ENCODE data around the gene COQ2.

COQ2 gene

DNA sequence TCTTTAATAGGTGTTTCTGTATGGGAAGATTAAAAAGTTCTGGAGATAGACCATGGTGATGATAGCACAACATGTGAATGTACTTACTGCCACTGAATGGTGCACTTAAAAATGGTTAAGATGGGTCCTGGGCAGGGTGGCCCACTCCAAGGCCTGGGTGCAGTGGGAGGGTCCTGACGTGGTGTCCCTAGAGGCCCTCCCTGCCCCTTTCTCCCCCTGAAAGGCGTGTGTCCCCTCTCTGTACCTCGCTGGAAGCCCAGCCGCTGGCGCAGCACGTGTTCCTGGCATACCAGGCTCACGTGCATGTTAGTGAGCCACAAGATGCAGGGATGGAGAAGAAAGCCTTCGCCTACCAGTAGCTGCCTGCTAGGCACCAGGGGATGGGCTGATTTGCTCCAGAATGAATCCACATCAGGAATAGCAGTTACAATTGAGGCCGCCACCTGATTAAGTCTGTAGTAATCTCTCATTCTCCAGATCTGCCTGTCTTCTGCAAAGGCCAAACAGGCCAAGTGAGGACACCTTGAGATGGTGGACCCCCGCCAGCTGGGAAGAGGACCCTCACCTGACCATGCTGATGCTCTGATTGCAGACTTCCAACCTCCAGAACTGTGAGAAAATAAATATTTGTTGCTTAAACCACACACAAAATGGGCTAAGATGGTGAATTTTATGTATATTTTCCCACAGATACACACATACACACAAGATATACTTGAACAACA, 67.5 kb downstream of the COQ2 start:
- TF ChIP-seq, protein P1, sequence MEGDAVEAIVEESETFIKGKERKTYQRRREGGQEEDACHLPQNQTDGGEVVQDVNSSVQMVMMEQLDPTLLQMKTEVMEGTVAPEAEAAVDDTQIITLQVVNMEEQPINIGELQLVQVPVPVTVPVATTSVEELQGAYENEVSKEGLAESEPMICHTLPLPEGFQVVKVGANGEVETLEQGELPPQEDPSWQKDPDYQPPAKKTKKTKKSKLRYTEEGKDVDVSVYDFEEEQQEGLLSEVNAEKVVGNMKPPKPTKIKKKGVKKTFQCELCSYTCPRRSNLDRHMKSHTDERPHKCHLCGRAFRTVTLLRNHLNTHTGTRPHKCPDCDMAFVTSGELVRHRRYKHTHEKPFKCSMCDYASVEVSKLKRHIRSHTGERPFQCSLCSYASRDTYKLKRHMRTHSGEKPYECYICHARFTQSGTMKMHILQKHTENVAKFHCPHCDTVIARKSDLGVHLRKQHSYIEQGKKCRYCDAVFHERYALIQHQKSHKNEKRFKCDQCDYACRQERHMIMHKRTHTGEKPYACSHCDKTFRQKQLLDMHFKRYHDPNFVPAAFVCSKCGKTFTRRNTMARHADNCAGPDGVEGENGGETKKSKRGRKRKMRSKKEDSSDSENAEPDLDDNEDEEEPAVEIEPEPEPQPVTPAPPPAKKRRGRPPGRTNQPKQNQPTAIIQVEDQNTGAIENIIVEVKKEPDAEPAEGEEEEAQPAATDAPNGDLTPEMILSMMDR (conservative IDR thresholded peaks at IDR 0.05; ENCODE audit: low read depth, low read length) = no peak
- Histone ChIP-seq H3K27me3 (ENCODE audit: insufficient read depth, low read depth) (no peaks in the 10 kb centered on the region), H3K27ac (peak overlapping the region; percentile 62), H3K4me1 (ENCODE audit: low read depth, poor library complexity, severe bottlenecking) (peaks cover 94% of the 10 kb centered on the region), H2AFZ (ENCODE audit: low read depth) (0 out of 2 replicates have a peak overlapping the region, but pooled peaks have one; percentile 12), H3K36me3 (ENCODE audit: insufficient read depth) (no peaks in the 10 kb centered on the region), H4K20me1 (ENCODE audit: insufficient read depth) (no peaks in the 10 kb centered on the region), H3K9ac (no peak overlapping the region; the same call in 1 of the 2 replicates), H3K4me3 (IDR thresholded peaks at IDR 0.05; ENCODE audit: insufficient read depth, low read depth, low read length) (peak overlapping the region; percentile 43), H3K79me2 (ENCODE audit: insufficient read depth, low read depth) (no peaks in the 10 kb centered on the region), H3K4me2 (peak overlapping the region; percentile 90)

DNA sequence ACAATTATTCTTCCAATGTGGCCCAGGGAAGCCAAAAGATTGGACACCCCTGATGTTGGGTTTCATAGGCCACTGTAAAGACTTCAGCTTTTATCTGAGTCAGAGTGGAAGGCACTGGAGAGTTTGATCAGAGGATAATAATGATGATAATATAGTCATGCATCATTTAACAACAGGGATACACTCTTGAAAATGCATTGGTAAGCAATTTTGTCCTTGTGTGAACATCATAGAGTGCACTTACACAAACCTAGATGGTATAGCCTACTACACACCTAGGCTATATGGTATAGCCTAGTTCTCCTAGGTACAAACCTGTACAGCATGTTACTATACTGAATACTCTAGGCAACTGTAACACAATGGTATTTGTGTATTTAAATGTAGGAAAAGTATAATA, 70.5 kb downstream of the COQ2 start:
- H2AFZ ChIP-seq (ENCODE audit: low read depth) = no peak overlapping the region
- H3K36me3 ChIP-seq (ENCODE audit: insufficient read depth) = no peaks in the 10 kb centered on the region
- no peak overlapping the region for H3K4me3 ChIP-seq (IDR thresholded peaks at IDR 0.05; ENCODE audit: insufficient read depth, low read depth, low read length)
- H3K27me3 ChIP-seq (ENCODE audit: insufficient read depth, low read depth) = no peaks in the 10 kb centered on the region
- no peak overlapping the region for H3K27ac ChIP-seq
- no peaks in the 10 kb centered on the region for H4K20me1 ChIP-seq (ENCODE audit: insufficient read depth)
- peaks cover 94% of the 10 kb centered on the region for H3K4me1 ChIP-seq (ENCODE audit: low read depth, poor library complexity, severe bottlenecking)
- H3K79me2 ChIP-seq (ENCODE audit: insufficient read depth, low read depth) = no peaks in the 10 kb centered on the region
- H3K9ac ChIP-seq = no peak overlapping the region
- no peak overlapping the region for H3K4me2 ChIP-seq
- TF ChIP-seq, protein P1 (conservative IDR thresholded peaks at IDR 0.05; ENCODE audit: low read depth, low read length) = no peak
